WI38 (cell line): ENCODE measurements around the gene LUC7L.

Experiments
- H3K4me3 ChIP-seq: 2 replicates; pipeline ENCODE4 v1.5.1; 2011; ENCODE audit warnings: low read depth, mild to moderate bottlenecking, control low read depth, low read length
- CTCF ChIP-seq: IDR thresholded peaks from 2 replicates; pipeline ENCODE4 v1.5.1; 2012; ENCODE audit warnings: low read depth, mild to moderate bottlenecking, control low read depth, low read length

Gene LUC7L

DNA sequence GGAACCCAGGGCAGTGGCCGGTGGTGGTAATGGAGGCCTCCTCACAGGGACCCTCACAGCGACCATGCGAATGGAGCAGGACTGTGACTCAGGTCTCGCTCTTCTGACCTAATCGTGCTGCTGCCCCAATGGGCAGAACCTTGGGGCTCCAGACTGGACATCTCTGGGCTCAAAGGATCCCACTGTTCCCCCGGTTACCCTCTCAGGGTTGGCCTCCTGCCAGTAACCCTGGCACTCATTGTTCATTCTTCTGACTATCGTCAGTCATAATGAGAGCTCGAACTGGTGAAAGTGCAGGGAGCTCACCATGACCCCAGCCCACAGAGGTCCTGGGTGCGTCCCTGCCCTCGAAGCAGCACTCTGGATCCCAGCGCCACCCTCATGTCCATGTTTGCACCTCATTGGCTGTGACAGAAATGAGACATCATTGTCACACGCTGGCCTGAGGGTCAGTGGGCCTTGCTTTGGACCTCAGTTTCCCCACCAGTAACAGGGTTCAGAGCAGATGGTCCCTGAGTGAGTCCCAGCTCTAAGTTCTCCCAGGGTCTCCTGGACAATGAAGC is 86.8 kb downstream of the LUC7L start:
- TF ChIP-seq CTCF = no peak
- H3K4me3 ChIP-seq = no peak overlapping the region

GRCh38 chr16:140175-140857 is 88.9 kb downstream of the LUC7L start:
- TF ChIP-seq CTCF = no peak
- no peak overlapping the region for H3K4me3 ChIP-seq
